RPMI7951 (cell line): ENCODE results near the gene ADAM12. TPM values are rescaled to one million over a fixed set of nuclear protein-coding genes. Genes with fewer than 3 reads are reported as not detected.
A peak's percentile ranks its signal among the peaks of the same experiment; 100 is the strongest.

Experiments
- DNase-seq: peaks from one replicate; pipeline ENCODE4 v3.0.0-alpha.2; 2012; ENCODE audit warnings: low read depth
- total RNA-seq: library from RNA; depleted of rRNA; stranded (reverse); fragments of >200 nt; shearing (Covaris generic); gene quantifications from 2 replicates; pipeline ENCODE4 v1.2.3, GENCODE V29; 2014; rRNA removed

ADAM12 gene, protein sequence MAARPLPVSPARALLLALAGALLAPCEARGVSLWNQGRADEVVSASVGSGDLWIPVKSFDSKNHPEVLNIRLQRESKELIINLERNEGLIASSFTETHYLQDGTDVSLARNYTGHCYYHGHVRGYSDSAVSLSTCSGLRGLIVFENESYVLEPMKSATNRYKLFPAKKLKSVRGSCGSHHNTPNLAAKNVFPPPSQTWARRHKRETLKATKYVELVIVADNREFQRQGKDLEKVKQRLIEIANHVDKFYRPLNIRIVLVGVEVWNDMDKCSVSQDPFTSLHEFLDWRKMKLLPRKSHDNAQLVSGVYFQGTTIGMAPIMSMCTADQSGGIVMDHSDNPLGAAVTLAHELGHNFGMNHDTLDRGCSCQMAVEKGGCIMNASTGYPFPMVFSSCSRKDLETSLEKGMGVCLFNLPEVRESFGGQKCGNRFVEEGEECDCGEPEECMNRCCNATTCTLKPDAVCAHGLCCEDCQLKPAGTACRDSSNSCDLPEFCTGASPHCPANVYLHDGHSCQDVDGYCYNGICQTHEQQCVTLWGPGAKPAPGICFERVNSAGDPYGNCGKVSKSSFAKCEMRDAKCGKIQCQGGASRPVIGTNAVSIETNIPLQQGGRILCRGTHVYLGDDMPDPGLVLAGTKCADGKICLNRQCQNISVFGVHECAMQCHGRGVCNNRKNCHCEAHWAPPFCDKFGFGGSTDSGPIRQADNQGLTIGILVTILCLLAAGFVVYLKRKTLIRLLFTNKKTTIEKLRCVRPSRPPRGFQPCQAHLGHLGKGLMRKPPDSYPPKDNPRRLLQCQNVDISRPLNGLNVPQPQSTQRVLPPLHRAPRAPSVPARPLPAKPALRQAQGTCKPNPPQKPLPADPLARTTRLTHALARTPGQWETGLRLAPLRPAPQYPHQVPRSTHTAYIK
- total RNA-seq, result 34.8 and 38.6 TPM in 2 replicates

- peak; percentile 75 for DNase-seq
Observed at GRCh38 chr10:126387931-126388911, at the start of gene ADAM12. Gene ADAM12, minus strand, starts transcription at chr10:126388477. Its CDS starts 332 bp downstream, at chr10:126388145.

- DNase-seq, result peak; percentile 41
Observed at GRCh38 chr10:126437635-126438406, 49.5 kb upstream of the ADAM12 start.

- DNase-seq, result no peak
Observed at GRCh38 chr10:126434235-126434634, 46.0 kb upstream of the ADAM12 start.

DNA sequence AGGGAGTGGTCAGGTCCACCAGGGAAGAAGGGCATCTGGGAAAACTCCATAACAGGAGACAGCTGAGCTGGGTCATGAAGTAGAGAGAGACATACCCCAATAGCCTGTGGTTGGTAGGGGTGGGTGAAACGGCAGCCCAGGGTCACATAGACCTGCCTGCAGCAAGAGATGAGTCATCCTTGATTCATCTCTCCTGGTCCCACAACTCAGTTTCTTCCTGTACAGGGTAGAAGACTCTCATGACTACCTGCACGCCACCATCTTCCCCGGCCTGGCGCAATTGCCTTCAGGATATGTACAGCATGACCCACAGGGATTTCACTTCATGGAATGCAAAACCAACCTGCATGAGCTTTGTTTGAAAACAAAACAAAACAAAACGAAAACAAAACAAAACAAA is 45.1 kb upstream of the ADAM12 start:
- peak; percentile 90 for DNase-seq

DNA sequence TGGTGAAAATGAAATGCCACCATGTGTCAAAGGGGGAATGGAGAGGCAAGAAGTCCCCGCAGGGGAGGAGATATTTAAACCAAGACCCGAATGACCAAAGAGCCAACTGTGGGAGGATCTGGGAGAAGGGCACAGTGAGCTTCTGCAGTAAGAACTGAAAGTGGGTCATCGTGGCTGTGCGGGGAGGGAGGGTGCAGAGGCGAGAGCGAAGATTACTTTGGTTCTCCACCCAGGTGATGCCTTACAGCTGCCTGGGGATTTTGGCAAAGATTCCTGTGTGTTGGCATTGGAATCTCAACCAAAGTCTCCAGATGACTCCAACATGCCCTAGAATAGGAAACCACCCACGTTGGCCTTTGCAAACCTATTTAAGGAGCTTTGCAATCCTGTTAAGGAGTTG is 44.2 kb upstream of the ADAM12 start:
- no peak for DNase-seq

GRCh38 chr10:126431816-126432215 is 43.5 kb upstream of the ADAM12 start:
- no peak for DNase-seq

DNA sequence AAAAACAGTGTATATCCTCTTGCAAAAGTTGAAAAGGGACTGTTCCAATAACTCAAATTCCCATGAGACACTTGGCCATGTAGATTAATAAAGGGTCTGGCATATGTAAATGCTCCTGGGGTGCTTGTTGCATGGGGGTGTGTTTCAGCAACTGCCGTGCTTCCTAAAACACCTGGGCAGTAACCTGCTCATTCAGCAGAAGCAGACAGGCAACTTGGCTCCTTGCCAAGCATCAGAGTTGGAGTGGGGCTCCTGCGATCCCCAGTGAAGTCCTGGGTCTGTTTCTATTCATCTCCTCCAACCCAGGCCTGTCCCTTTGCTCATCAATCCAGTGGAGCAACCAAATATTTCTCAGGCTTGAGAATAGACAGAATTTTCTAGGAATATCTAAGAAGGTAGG is 42.2 kb upstream of the ADAM12 start:
- no peak for DNase-seq

DNA sequence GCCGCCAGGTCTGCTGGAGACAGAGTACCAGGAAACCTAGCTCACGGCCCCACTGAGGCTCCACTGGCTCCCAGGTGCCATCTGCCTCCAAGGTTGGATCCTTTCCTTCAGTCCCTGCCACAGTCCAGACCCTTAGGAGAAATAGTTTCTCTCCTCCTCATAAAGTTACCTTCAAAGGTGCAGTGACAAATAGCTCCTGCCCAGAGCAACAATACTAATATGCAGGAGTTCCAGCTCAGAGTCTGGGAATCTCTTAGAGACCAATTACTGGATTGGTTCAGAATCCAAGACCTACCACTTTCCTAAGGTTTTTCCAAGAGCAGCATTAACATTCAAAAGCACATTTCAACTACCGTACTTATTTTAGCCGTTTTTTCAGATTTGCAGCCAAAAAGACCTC is 41.0 kb upstream of the ADAM12 start:
- DNase-seq, result no peak

DNA sequence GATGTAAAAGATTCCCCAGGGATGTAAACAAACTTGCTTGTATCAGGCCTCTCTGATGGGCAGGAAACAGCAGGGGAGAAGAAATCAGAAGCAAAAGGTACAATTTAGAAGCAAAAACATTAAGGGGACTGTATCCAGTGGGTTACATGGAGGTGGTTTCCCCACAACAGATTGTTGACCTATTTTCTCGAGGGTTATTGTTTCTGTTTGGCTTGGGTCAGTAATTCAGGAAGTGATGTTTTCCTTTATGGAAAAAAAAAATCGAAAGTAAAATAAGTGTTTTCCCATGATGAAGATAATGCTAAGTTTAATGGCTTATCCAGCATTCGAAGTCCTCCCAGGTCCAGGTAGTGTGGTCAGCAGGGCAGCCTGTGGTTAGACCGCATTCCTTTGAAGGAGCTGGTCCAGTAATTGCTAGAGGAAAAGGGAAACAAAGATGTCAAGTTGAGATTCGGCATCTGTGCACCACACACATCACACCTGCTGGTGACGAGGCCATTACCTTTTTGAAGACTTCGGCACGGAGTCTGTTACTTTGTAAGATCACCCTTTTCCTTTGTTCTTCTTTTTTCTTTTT is 37.3 kb upstream of the ADAM12 start:
- no peak for DNase-seq

DNA sequence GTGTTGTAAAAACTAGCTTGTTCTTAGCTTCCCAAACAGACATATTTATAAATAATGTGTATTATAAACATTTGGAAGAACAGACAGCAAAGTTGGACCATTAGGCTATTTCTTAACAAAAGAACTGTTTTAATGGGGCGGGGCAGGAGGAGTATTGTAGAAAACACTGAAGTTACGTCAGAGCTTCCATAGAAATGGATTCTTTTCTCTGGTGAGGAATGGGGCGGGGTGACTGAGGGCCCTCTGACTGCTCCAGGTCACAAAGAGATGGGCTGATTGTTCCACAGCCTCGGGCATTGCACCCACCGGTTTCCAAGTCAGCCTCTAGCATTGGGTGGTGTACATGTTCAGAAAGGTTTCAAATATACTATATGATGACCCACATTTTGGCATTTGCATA is 36.8 kb upstream of the ADAM12 start:
- no peak for DNase-seq

DNA sequence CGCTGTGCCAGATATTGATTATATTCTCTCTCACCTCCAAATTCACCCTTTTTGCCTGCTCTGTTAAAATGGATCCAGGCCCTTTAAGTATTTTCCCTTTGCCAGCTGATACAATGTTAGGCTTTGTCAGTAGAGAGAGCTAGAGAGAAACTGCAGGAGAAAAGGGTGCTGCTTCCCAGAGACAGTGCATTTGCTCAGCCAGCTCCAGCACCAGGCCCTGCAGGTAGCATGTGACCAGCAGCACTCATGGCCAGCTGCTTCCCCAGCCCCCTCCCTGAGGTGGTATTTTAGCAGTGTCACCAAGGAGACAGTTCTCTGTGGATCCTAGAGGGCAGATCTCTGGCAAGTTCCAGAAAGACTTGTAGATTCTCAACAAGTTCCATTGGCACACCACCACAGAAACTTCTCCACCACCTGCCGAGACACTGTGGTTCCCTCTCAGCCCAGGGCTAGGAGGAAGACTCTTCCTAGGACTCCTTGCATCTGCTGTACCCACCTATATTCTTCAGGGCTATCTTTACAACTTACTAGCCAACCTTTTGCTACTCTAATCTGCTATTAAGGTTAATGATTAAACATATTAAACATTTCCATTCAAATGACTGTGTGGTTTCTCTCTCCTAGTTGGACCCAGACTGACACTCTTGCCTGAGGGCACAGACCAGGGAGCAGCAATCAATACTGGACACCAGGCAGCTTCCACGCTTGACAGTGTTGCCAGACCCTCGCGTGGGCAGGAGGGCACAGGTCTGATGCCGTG is 35.6 kb upstream of the ADAM12 start:
- DNase-seq, result no peak

DNA sequence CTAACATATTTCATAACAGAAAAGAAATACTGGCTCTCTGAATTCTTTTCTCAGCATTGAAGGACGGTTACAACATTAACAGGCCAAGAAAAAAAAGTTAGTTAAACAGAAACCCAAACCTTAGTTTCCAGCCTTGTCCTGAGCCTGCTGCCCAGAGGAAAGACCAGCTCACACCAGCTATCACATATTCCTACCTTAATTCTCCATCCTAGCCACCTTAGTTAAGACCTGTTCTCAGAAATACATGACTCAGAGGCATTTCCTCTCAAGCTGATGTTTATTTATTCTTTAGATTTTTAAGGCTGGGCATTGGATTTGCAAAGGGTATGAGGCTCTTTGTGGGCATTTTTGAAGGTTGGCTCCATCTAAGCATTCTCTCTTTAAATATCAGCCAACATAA is 34.3 kb upstream of the ADAM12 start:
- no peak for DNase-seq

GRCh38 chr10:126421756-126422256 is 33.5 kb upstream of the ADAM12 start:
- peak; percentile 98 for DNase-seq

- DNase-seq, result no peak
Observed at GRCh38 chr10:126420567-126421300, 32.5 kb upstream of the ADAM12 start.

DNA sequence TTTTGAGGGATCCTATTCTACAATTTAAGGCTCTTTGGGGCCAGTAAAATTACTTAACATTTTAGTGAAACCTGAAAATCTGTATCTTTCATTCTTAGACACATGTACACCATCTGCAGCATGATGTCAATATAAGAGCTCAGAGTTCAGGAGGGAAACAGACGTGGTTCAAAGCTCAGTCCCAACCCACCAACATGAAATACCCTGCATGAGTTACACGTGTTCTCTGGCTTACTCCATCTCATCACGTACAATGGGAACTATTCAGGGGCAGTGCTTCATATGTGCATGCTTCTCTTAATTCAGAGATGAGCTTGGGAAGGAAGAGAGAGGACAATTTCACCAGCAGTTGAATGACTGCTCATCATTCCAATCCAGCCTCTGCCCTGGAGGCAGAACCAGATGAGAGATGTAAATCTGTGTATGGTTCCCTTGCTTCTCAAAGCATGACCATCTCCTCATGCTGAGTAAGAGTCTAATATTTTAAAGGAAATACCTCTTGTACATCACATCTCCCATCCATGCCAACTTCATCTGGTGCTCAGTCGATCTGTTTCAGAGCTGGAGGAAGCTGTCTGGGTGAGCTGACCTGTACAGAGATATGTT is 29.0 kb upstream of the ADAM12 start:
- DNase-seq, result no peak

DNA sequence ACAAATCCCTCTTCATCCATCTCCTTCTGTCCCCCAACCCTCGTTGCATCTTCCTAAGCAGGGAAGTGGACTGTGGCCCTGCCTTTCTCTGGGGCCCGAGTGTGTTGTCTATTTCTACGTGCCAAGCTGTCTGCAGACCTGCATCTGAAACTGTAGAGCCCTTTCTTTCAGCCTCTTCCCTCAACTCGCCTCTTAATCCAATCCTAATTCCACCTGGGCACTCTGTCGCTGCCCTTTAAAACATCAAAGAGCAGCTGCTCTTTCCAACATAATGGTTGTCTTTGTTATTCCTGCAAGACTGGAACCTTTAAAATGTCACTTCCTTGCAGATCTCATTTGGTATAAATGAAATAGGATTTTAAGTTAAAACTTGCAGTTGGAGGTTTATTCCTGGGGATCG is 21.5 kb upstream of the ADAM12 start:
- DNase-seq, result no peak

GRCh38 chr10:126408953-126409641 is 20.8 kb upstream of the ADAM12 start:
- DNase-seq, result no peak

DNA sequence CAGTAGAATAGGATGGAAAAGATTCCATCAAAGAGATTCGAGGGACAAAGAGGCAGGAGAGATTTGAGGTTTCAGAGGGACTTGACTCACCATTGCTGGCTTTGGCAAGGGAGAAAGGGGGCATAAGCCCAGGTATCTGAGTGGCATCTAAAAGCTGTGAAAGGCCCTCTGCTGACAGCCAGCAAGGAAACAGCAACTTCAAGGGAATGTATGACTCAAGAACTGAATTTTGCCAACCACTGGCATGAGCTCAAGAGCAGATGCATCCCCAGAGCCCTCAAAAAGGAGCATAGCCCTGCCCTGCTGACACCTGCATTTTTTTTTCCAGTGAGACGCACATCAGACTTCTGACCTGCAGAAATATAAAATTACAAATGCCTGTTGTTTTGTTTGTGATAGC is 19.6 kb upstream of the ADAM12 start:
- peak; percentile 51 for DNase-seq
